ENCODE data around the gene HOXB6.

Gene HOXB6

GRCh38 chr17:48564188-48565021 lies 40.4 kb downstream of the HOXB6 start:
- DNase-seq, result peak; percentile 24

GRCh38 chr17:48563867-48564187 lies 41.0 kb downstream of the HOXB6 start:
- DNase-seq, result no peak

- DNase-seq, result no peak
Measured at GRCh38 chr17:48563385-48563838, 41.4 kb downstream of the HOXB6 start.

- DNase-seq, result no peak
Measured at GRCh38 chr17:48562934-48563333, 41.9 kb downstream of the HOXB6 start.

GRCh38 chr17:48561884-48562810 lies 42.6 kb downstream of the HOXB6 start:
- no peak for DNase-seq

GRCh38 chr17:48559840-48560817 lies 44.7 kb downstream of the HOXB6 start:
- DNase-seq, result no peak

GRCh38 chr17:48559122-48559839 lies 45.5 kb downstream of the HOXB6 start:
- DNase-seq, result no peak

GRCh38 chr17:48558831-48559121 lies 46.0 kb downstream of the HOXB6 start:
- DNase-seq, result no peak

GRCh38 chr17:48558057-48558830 lies 46.5 kb downstream of the HOXB6 start:
- no peak for DNase-seq

- DNase-seq, result no peak
Measured at GRCh38 chr17:48556576-48557401, 48.0 kb downstream of the HOXB6 start.

GRCh38 chr17:48556229-48556575 lies 48.6 kb downstream of the HOXB6 start:
- no peak for DNase-seq

GRCh38 chr17:48555258-48556228 lies 49.2 kb downstream of the HOXB6 start:
- peak; percentile 85 for DNase-seq

GRCh38 chr17:48554412-48555257 lies 50.2 kb downstream of the HOXB6 start:
- DNase-seq, result peak; percentile 42

- DNase-seq, result no peak
Measured at GRCh38 chr17:48553826-48554225, 51.0 kb downstream of the HOXB6 start.

- DNase-seq, result no peak
Measured at GRCh38 chr17:48553190-48553547, 51.6 kb downstream of the HOXB6 start.

GRCh38 chr17:48552466-48553189 lies 52.2 kb downstream of the HOXB6 start:
- no peak for DNase-seq

GRCh38 chr17:48551596-48552465 lies 53.0 kb downstream of the HOXB6 start:
- no peak for DNase-seq

Measured in NCI-H1105 treated with DMSO at 0.1 percent for 48 hours (cell line).